Endothelial cell of umbilical vein (primary cell): ENCODE measurements around the gene GPR153.

ENCODE experiments used
- MAX ChIP-seq: IDR thresholded peaks from 2 replicates; pipeline ENCODE4 v1.6.1; 2011; ENCODE audit not compliant: insufficient read depth, insufficient read length
- POLR2AphosphoS5 ChIP-seq: IDR thresholded peaks from 2 replicates; pipeline ENCODE4 v1.6.1; 2012; ENCODE audit warnings: low read depth, mild to moderate bottlenecking, control low read depth, low read length, moderate library complexity; ENCODE audit not compliant: insufficient read depth
- TF ChIP-seq, protein P1 (sequence below), 2 donors: IDR thresholded peaks; 1 replicate in 1 of 2; 2 replicates in 1 of 2; pipeline ENCODE4 v1.5.1; 2011; ENCODE audit warnings: low read length in 2 of 2, mild to moderate bottlenecking in 2 of 2, moderate library complexity in 2 of 2, control low read depth in 1 of 2, inconsistent platforms in 1 of 2, low read depth in 1 of 2; ENCODE audit not compliant: insufficient read depth in 1 of 2; ENCODE audit errors: extremely low read depth in 1 of 2

GRCh38 chr1:6309564-6309963, 48.7 kb upstream of the GPR153 start:
- TF ChIP-seq, protein P1, sequence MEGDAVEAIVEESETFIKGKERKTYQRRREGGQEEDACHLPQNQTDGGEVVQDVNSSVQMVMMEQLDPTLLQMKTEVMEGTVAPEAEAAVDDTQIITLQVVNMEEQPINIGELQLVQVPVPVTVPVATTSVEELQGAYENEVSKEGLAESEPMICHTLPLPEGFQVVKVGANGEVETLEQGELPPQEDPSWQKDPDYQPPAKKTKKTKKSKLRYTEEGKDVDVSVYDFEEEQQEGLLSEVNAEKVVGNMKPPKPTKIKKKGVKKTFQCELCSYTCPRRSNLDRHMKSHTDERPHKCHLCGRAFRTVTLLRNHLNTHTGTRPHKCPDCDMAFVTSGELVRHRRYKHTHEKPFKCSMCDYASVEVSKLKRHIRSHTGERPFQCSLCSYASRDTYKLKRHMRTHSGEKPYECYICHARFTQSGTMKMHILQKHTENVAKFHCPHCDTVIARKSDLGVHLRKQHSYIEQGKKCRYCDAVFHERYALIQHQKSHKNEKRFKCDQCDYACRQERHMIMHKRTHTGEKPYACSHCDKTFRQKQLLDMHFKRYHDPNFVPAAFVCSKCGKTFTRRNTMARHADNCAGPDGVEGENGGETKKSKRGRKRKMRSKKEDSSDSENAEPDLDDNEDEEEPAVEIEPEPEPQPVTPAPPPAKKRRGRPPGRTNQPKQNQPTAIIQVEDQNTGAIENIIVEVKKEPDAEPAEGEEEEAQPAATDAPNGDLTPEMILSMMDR (IDR thresholded peaks at IDR 0.05; ENCODE audit: extremely low read depth in 1 of 2, insufficient read depth in 1 of 2, low read depth in 1 of 2, low read length in 2 of 2), result no peak
- TF ChIP-seq POLR2AphosphoS5 (no peak), MAX (no peak)
